ENCODE measurements around the gene IKBIP.

- TF ChIP-seq, protein P1, sequence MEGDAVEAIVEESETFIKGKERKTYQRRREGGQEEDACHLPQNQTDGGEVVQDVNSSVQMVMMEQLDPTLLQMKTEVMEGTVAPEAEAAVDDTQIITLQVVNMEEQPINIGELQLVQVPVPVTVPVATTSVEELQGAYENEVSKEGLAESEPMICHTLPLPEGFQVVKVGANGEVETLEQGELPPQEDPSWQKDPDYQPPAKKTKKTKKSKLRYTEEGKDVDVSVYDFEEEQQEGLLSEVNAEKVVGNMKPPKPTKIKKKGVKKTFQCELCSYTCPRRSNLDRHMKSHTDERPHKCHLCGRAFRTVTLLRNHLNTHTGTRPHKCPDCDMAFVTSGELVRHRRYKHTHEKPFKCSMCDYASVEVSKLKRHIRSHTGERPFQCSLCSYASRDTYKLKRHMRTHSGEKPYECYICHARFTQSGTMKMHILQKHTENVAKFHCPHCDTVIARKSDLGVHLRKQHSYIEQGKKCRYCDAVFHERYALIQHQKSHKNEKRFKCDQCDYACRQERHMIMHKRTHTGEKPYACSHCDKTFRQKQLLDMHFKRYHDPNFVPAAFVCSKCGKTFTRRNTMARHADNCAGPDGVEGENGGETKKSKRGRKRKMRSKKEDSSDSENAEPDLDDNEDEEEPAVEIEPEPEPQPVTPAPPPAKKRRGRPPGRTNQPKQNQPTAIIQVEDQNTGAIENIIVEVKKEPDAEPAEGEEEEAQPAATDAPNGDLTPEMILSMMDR (IDR thresholded peaks at IDR 0.05) = no peak
- no peak for TF ChIP-seq POLR2A (IDR thresholded peaks at IDR 0.05)
Measured at GRCh38 chr12:98674841-98675240, 30.3 kb upstream of the IKBIP start.
